ENCODE measurements around the gene DOK5.
A peak's percentile ranks its signal among the peaks of the same experiment; 100 is the strongest.

DOK5 gene

DNA sequence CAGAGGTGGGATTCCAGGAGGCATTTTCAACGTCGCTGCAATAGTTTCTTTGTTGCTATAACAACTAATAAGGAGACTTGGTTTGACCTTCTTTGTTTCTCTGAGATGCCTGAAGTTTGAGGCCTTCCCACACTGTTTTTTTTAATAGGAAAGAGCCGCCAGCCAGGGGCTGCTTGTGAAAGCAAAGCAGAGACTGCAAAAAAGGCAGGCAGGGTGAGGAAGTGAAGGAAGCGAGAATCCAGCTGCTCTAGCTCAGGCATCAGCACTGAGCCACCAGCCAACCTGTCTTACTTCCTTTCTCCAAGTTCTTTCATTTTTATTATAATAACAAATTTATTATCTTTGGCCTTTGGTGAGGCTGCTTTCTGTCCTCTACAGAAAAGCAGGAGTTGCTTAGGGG is 179.1 kb downstream of the DOK5 start:
- peak; percentile 28 for DNase-seq (ENCODE audit: low read depth)
- TF ChIP-seq, protein P1, sequence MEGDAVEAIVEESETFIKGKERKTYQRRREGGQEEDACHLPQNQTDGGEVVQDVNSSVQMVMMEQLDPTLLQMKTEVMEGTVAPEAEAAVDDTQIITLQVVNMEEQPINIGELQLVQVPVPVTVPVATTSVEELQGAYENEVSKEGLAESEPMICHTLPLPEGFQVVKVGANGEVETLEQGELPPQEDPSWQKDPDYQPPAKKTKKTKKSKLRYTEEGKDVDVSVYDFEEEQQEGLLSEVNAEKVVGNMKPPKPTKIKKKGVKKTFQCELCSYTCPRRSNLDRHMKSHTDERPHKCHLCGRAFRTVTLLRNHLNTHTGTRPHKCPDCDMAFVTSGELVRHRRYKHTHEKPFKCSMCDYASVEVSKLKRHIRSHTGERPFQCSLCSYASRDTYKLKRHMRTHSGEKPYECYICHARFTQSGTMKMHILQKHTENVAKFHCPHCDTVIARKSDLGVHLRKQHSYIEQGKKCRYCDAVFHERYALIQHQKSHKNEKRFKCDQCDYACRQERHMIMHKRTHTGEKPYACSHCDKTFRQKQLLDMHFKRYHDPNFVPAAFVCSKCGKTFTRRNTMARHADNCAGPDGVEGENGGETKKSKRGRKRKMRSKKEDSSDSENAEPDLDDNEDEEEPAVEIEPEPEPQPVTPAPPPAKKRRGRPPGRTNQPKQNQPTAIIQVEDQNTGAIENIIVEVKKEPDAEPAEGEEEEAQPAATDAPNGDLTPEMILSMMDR (IDR thresholded peaks at IDR 0.05; ENCODE audit: low read length, missing control alignments) = no peak

DNA sequence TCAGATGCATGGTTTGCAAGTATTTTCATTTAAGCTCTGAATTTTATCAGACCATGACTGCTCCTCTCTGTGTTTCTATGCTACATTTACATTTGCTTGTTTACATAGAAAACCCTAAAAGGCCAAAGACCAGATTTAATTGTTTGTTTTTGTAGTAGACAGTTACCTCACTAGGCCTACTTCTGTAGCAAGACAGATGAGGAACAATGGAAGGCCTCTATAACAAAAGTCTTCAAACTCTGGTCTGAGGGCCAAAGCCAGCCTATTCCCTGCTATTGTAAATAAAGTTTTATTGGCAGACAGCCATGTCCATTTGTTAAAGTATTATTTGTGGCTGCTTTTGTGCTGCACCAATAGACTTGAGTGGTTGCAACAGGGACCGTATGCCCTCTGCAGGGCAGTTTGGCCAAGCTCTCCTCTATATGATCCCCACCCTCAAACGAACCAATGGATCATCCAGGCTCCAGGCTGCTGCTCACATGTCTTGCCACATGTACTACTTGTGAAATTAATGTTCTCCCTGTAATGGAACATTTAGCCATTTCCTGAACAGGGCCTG is 182.0 kb downstream of the DOK5 start:
- TF ChIP-seq, protein P1 (IDR thresholded peaks at IDR 0.05; ENCODE audit: low read length, missing control alignments) = no peak
- H3K4me3 ChIP-seq (replicated peaks; ENCODE audit: low read depth, low read length) = no peak overlapping the region
- DNase-seq (ENCODE audit: low read depth) = peak; percentile 10

More for the DNA sequence above, 179.1 kb downstream of the DOK5 start:
- no peak overlapping the region for H3K4me3 ChIP-seq (replicated peaks; ENCODE audit: low read depth, low read length)

DNA sequence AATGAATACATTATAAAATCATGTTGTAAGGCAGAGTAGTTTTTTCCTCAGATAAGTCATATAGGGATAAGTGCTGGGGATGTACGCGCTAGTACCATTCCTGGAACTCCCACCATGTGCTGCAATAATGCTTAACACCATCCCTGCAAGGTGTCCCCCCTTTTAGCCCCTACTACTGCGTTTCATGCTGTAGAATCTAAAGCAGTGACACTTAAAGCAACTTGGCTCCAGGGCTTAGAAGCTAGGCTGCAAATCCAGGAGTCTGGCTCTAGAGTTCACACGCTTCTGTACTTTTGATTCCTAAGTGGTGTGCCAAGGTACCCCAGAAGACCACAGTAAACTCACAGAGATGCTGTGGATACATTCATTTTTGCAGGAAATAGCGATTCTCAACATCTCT is 183.1 kb downstream of the DOK5 start:
- TF ChIP-seq, protein P1 (IDR thresholded peaks at IDR 0.05; ENCODE audit: low read length, missing control alignments) = no peak
- no peak overlapping the region for H3K4me3 ChIP-seq (replicated peaks; ENCODE audit: low read depth, low read length)
- DNase-seq (ENCODE audit: low read depth) = no peak

DNA sequence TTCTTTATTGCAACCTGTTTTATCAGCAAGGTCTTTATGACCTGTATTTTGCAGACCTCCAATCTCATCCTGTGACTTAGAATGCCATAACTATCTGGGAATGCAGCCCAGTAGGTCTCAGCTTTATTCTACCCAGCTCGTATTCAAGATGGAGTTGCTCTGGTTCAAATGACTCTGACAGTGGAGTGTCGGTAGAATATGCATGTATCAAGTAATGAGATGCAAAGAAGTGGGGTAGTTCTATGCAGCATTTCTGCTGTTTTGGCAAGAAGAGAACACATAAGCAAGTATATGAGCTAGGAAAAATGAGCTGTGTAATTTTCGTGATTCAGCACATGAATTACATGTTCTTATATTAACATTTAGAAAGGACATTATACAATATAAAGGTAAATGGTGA is 185.9 kb downstream of the DOK5 start:
- no peak overlapping the region for H3K4me3 ChIP-seq (replicated peaks; ENCODE audit: low read depth, low read length)
- TF ChIP-seq, protein P1 (IDR thresholded peaks at IDR 0.05; ENCODE audit: low read length, missing control alignments) = no peak
- DNase-seq (ENCODE audit: low read depth) = no peak

DNA sequence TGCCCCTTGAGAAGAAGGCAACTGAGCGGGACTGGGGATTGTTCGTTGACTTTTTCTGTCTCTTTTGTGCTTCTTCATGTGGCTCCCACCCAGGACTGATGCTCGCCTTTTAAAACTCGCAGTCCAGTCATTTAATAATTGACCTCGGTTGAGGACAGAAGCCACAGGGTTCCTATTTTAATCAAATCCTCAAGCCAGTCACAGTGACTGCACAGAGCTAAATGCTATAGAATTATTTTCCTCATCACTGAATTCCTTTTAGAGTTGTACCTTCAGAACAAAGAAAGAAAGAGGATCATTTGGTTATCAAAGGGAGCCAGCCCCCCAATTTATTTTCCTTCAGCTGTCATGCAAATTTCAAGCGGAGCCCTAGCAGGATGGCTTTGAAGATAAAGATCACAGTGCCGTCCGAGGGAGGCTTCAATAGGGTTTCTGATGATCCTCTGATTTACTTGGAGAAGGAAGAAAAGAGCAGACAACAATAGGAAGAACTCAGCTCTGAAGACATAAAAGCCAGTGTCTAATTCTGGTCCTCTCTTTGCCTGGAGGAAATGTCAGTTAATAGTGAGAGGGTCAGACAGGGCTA is 186.6 kb downstream of the DOK5 start:
- TF ChIP-seq, protein P1 (IDR thresholded peaks at IDR 0.05; ENCODE audit: low read length, missing control alignments) = no peak
- no peak overlapping the region for H3K4me3 ChIP-seq (replicated peaks; ENCODE audit: low read depth, low read length)
- DNase-seq (ENCODE audit: low read depth) = no peak

DNA sequence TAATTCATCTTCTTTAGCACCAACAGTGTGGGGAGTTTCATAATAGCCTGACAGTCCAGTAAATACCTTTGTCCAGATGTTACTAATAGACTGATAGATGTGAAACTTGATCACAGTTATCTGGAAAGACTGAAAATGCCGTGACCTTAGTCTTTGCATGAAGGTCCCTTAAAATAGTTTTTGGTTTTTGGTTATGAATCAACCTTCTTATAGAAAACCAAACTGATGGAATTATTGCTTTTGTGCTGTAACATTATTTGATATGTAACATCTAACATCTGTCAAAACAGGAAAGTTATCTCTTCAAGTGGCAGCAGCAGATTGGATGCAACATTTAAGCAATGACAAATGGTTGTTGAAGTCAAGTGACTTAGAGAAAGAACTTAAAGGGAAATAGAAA is 190.4 kb downstream of the DOK5 start:
- TF ChIP-seq, protein P1 (IDR thresholded peaks at IDR 0.05; ENCODE audit: low read length, missing control alignments) = no peak
- no peak for DNase-seq (ENCODE audit: low read depth)
- H3K4me3 ChIP-seq (replicated peaks; ENCODE audit: low read depth, low read length) = no peak overlapping the region
